ENCODE results near the gene CNTF.

DNA sequence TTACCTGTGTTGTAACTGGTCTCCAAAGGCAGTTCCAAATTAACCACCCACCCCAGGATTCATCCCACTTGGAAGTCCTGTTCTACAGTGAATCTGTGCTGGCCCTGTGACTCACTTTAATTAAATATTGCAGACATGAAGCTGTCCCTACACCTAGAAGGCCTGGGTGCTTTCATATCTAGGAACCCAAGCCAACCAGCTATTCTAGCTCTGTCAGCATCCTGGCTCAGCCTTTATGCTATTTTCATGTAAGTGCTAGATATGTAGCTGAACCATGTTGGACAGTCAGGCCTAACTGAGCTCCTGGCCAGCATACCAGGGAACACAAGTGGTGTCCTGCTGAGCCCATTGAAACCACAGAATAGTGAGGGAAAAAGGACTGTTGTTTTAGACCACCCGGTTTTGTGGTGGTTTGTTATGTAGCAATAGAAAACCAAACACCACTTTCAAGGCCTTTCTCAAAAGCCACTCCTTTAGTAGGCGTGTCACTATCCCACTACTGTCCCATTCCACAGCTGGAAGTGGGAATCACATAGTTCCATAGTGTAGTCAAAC lies 30.3 kb downstream of the CNTF start:
- TF ChIP-seq, protein P1, sequence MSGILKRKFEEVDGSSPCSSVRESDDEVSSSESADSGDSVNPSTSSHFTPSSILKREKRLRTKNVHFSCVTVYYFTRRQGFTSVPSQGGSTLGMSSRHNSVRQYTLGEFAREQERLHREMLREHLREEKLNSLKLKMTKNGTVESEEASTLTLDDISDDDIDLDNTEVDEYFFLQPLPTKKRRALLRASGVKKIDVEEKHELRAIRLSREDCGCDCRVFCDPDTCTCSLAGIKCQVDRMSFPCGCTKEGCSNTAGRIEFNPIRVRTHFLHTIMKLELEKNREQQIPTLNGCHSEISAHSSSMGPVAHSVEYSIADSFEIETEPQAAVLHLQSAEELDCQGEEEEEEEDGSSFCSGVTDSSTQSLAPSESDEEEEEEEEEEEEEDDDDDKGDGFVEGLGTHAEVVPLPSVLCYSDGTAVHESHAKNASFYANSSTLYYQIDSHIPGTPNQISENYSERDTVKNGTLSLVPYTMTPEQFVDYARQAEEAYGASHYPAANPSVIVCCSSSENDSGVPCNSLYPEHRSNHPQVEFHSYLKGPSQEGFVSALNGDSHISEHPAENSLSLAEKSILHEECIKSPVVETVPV (CRISPR knock-in tag; IDR thresholded peaks at IDR 0.05), result no peak
- TF ChIP-seq, protein P2, sequence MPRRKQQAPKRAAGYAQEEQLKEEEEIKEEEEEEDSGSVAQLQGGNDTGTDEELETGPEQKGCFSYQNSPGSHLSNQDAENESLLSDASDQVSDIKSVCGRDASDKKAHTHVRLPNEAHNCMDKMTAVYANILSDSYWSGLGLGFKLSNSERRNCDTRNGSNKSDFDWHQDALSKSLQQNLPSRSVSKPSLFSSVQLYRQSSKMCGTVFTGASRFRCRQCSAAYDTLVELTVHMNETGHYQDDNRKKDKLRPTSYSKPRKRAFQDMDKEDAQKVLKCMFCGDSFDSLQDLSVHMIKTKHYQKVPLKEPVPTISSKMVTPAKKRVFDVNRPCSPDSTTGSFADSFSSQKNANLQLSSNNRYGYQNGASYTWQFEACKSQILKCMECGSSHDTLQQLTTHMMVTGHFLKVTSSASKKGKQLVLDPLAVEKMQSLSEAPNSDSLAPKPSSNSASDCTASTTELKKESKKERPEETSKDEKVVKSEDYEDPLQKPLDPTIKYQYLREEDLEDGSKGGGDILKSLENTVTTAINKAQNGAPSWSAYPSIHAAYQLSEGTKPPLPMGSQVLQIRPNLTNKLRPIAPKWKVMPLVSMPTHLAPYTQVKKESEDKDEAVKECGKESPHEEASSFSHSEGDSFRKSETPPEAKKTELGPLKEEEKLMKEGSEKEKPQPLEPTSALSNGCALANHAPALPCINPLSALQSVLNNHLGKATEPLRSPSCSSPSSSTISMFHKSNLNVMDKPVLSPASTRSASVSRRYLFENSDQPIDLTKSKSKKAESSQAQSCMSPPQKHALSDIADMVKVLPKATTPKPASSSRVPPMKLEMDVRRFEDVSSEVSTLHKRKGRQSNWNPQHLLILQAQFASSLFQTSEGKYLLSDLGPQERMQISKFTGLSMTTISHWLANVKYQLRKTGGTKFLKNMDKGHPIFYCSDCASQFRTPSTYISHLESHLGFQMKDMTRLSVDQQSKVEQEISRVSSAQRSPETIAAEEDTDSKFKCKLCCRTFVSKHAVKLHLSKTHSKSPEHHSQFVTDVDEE (CRISPR knock-in tag; IDR thresholded peaks at IDR 0.05), result no peak
